Pancreas (tissue), 10 donors: ENCODE measurements around the gene OGG1. TPM values are rescaled to one million over a fixed set of nuclear protein-coding genes. Genes with fewer than 3 reads are reported as not detected.
A peak's percentile ranks its signal among the peaks of the same experiment; 100 is the strongest.
"Not testable (repeated sequence)": the region's sequence is repeated elsewhere in the genome, so short reads cannot be mapped to it uniquely, and the experiment has no call there.

Experiments used
- ATAC-seq, 4 donors: fragments of 200-7000 bp; cut with Tn5 transposase; one replicate each; pipeline versions ENCODE4 v1.8.0 to v1.9.1; 2020; ENCODE audit warnings: mild to moderate bottlenecking in 4 of 4, moderate library complexity in 4 of 4
- DNase-seq, 6 donors: peaks; one replicate each; pipeline ENCODE4 v3.0.0-alpha.2; 2020
- FAIRE-seq: peaks from 2 replicates; lab custom pipeline; 2012; peaks lifted over from hg19 to GRCh38; lab: Jason Lieb, UNC
- H3K27ac ChIP-seq, 4 donors: fragments of 200-600 bp; sonication (generic); 1 replicate in 3 of 4; 2 replicates in 1 of 4; pipeline versions ENCODE4 v1.5.0 to v1.8.0; 2020
- H3K27me3 ChIP-seq, 4 donors: fragments of 200-600 bp; one replicate each; pipeline ENCODE4 v1.8.0; 2021
- H3K36me3 ChIP-seq, 3 donors: fragments of 200-600 bp; sonication (generic) in 1 of 3; one replicate each; pipeline versions ENCODE4 v1.5.0 to v1.8.0; 2020 to 2021
- H3K4me1 ChIP-seq, 3 donors: fragments of 200-600 bp; one replicate each; pipeline ENCODE4 v1.8.0; 2021
- H3K4me3 ChIP-seq, 4 donors: fragments of 200-600 bp; sonication (generic) in 2 of 4; one replicate each; pipeline versions ENCODE4 v1.5.0 to v1.8.0; 2020 to 2021
- H3K9me3 ChIP-seq, 4 donors: fragments of 200-600 bp; one replicate each; pipeline ENCODE4 v1.8.0; 2021
- WGBS, 2 donors: extraction: QIAGEN DNeasy Blood & Tissue Kit; methylation state at CpG; one replicate each; pipeline ENCODE4 v1.1.7; 2013; 5-methylcytosine and 5-hydroxymethylcytosine counted together
- intact Hi-C, 3 donors: fragments of 100-400 bp; cut with DNase I; formaldehyde crosslinking; loops; one replicate each; pipeline versions ENCODE4 v1.11.1 to v1.14.2; 2022
- polyA plus RNA-seq, 2 donors: library from polyadenylated mRNA; stranded (reverse); fragments of 200-250 nt; gene quantifications; one replicate each; pipeline ENCODE4 v1.2.3, GENCODE V29; 2013
- total RNA-seq, 6 donors: library from RNA; stranded (reverse); fragmentation: NEBNext Ultra II Directional in 4 of 6; extraction: Animal tissue kit (Norgen Biotek cat#: 25700) in 4 of 6; gene quantifications; one replicate each; pipeline versions ENCODE4 v1.2.1 to v1.2.4, GENCODE V29; 2021 to 2023
- TF ChIP-seq, protein P1 (sequence below), 4 donors: fragments of 200-600 bp; sonication (generic) in 3 of 4; IDR thresholded peaks; one replicate each; pipeline versions ENCODE4 v1.5.0 to v1.8.0; 2021; ENCODE audit warnings: antibody characterized with exemption in 4 of 4
- donor health status: healthy with polysubstance abuse.
- donor health status: DM: no; HTN: no; CAD: no; lungs with moderate emphysema.
- donor health status: DM: no; HTN: no; CAD: no.
- donor health status: control.
- donor health status: control.
- donor health status: Bipolar disorder and iron deficiency.
- donor health status: DM: yes; HTN: yes; CAD: no.
- donor health status: DM: no; HTN: no; CAD: no.
- donor health status: DM: no; HTN: no; CAD: no.
- donor health status: DM: yes; HTN: yes; CAD: no.

The OGG1 gene
- total and polyA plus RNA-seq, 8 donors: 5.9 to 13.9 (median 9.1) TPM

DNA sequence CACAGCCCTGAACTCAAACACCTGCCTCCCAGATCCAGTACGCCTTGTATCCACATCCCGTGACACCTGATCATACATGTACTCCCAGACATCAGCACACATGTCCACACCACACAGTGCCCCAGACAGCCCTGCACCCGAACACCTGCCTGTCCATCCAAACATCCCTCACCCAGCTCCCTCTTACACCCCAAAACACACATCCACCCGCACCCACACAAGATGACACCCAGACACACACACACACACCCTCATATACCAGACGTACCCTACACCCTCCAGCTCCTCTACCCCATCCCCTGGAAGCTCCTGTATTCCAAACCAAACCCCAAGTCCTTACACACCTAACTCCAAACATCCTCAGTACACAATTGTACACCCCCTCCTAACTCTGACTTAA lies 19.3 kb downstream of the OGG1 start:
- no peaks in the 10 kb centered on the region for H3K36me3 ChIP-seq
- intact Hi-C loops: no loop called here
- DNase-seq (no peak), FAIRE-seq (no peak), ATAC-seq (no peak)
- peak overlapping the region in 2 of 4 donors; percentile 49 to 72 for H3K27ac ChIP-seq
- H3K27me3 ChIP-seq: no peaks in the 10 kb centered on the region
- WGBS, 2 donors: 69 to 77% methylated on average over 5 of the region's 5 CpGs
- TF ChIP-seq, protein P1, sequence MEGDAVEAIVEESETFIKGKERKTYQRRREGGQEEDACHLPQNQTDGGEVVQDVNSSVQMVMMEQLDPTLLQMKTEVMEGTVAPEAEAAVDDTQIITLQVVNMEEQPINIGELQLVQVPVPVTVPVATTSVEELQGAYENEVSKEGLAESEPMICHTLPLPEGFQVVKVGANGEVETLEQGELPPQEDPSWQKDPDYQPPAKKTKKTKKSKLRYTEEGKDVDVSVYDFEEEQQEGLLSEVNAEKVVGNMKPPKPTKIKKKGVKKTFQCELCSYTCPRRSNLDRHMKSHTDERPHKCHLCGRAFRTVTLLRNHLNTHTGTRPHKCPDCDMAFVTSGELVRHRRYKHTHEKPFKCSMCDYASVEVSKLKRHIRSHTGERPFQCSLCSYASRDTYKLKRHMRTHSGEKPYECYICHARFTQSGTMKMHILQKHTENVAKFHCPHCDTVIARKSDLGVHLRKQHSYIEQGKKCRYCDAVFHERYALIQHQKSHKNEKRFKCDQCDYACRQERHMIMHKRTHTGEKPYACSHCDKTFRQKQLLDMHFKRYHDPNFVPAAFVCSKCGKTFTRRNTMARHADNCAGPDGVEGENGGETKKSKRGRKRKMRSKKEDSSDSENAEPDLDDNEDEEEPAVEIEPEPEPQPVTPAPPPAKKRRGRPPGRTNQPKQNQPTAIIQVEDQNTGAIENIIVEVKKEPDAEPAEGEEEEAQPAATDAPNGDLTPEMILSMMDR (IDR thresholded peaks at IDR 0.05): no peak
- H3K4me1 ChIP-seq: peaks cover 3 to 9% (median 5%) of the 10 kb centered on the region in 3 donors
- peak overlapping the region; percentile 40 to 63 (median 48) for H3K4me3 ChIP-seq
- no peaks in the 10 kb centered on the region for H3K9me3 ChIP-seq

DNA sequence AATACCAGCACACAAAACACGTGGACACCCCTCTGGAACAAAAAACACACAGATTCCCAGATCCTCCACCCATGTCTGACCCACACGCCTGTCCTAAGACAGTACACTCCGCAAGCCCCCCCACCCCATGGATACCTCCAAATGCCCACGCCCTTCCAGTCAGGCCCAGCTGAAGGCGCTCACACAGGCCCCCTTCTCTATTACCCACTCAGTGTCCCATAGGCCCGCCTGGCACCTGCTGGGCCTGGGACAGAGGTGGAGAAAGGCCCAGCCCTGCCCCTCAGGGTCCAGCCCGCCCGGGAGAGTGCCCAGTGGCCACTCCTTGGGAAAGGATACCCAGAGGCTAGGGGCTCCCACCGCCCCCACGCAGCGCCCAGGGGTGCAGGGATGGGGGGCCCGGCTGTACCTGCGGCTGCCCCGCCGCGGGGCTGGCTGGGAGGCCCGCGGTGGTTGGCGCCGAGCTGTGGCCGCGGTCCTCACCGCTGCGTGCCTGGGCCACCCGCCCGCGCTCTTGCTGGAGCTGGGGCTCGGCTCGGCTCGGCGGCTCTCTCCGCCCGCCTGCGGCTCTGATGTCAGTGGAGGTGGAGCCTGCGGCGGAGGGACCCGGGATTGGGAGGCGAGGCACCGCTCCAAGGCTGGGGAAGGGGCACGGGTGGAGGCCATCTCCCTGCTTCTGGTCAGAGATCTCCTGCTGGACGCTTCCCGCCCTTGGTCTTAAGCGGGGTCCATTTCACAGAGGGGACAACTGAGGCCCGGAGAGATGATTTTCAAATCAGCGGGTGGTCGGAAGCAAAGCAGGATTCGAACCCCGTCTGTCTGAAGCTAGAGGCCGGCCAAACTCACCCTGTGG lies 19.9 kb downstream of the OGG1 start, which contains the start of gene CAMK1:
TSS of gene CAMK1 (minus strand) at position 522 of the 850 bp plus-strand sequence. CDS start 2,198 bp downstream, outside the sequence.
- no peak for FAIRE-seq
- intact Hi-C loops: no loop called here

GRCh38 chr3:9770276-9770812 lies 20.6 kb downstream of the OGG1 start:
- TF ChIP-seq, protein P1 (IDR thresholded peaks at IDR 0.05): no peak
- intact Hi-C loops: no loop called here
- DNase-seq: peak; percentile 91 to 98 (median 94)
- no peaks in the 10 kb centered on the region for H3K36me3 ChIP-seq
- no peaks in the 10 kb centered on the region for H3K27me3 ChIP-seq
- FAIRE-seq: no peak
- H3K4me3 ChIP-seq: peak overlapping the region; percentile 40 to 63 (median 48)
- peak overlapping the region; percentile 49 to 77 (median 66) for H3K27ac ChIP-seq
- no peaks in the 10 kb centered on the region for H3K9me3 ChIP-seq
- ATAC-seq: peak; percentile 64 to 79 (median 69)
- WGBS, 2 donors: 3 to 4% methylated on average over 15 of the region's 15 CpGs
- peaks cover 3 to 9% (median 5%) of the 10 kb centered on the region in 3 donors for H3K4me1 ChIP-seq

More for the DNA sequence above, 19.9 kb downstream of the OGG1 start, which contains the start of gene CAMK1:
- WGBS, 2 donors: 4 to 5% methylated on average over 41 to 49 of the region's 49 CpGs
- DNase-seq (peak; percentile 71 to 92 (median 82)), ATAC-seq (peak; percentile 91 to 97 (median 94))
- no peaks in the 10 kb centered on the region for H3K27me3 ChIP-seq
- peak within 1 kb of the TSS; percentile 49 to 77 (median 66) for H3K27ac ChIP-seq
- TF ChIP-seq, protein P1 (IDR thresholded peaks at IDR 0.05): no peak
- no peaks in the 10 kb centered on the region for H3K36me3 ChIP-seq
- peak within 1 kb of the TSS; percentile 40 to 63 (median 48) for H3K4me3 ChIP-seq
- peaks cover 3 to 9% (median 5%) of the 10 kb centered on the region in 3 donors for H3K4me1 ChIP-seq
- no peaks in the 10 kb centered on the region for H3K9me3 ChIP-seq

- DNase-seq, H3K4me3 ChIP-seq, H3K9me3 ChIP-seq, H3K36me3 ChIP-seq, H3K27me3 ChIP-seq, H3K4me1 ChIP-seq, FAIRE-seq, intact Hi-C loops, ATAC-seq: not testable (repeated sequence)
- WGBS, 2 donors: 90% methylated on average over 2 of the region's 2 CpGs
- H3K27ac ChIP-seq: peak overlapping the region in 2 of 4 donors; percentile 72 to 77
These were observed 21.3 kb downstream of the OGG1 start for GRCh38 chr3:9771007-9771406.

DNA sequence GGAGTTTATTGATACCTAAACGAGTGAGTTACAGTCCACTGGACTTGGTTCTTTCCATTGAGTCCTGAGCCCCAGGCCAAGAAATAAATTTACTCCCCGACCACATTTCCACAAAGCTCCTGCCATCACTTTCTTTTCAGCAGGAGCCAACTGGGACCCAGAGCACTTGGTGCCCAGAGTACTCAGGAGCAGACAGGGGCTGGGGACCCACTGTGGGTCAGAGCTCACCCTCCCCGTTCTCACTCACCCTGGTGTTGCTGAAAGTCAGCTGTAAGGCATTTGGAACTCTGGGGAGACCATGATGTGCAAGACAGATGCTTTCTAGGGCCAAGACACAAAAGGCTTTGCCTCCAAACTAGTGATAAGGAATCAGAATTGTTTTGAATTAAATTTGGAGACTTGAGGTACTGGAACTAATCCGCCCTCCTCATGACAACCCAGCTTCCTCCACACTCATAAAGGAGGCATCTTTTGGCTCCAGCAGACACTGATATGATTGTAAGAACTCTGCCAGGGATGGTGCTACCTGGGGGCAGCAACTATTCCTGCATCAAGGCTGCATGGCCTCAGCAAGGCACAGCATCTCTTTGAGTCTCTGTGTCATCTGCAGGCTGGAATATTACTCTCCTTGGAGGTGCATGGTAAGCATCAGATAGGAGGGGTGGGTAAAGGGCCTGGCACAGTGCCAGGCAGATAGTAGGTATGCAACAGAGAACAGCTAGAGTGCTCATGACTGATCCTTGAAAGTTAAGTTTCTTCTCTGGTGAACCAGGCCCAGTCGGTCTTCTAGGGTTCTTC lies 27.3 kb downstream of the OGG1 start:
- DNase-seq: no peak
- intact Hi-C loops: no loop called here
- 79 to 80% methylated on average over 5 of the region's 5 CpGs for WGBS, 2 donors
- Histone ChIP-seq H3K27me3 (no peaks in the 10 kb centered on the region), H3K4me3 (no peak overlapping the region), H3K27ac (no peak overlapping the region), H3K4me1 (no peaks in the 10 kb centered on the region), H3K36me3 (peaks cover 0 to 2% (median 0%) of the 10 kb centered on the region in 3 donors), H3K9me3 (no peaks in the 10 kb centered on the region)
- no peak for ATAC-seq
- TF ChIP-seq, protein P1 (IDR thresholded peaks at IDR 0.05): no peak
- no peak for FAIRE-seq
